IMR-90 (cell line): Measurements from ENCODE around the gene ROR2.

ENCODE experiments used
- CEBPB ChIP-seq: IDR thresholded peaks from 2 replicates; pipeline ENCODE4 v1.6.1; 2012; ENCODE audit warnings: low read depth, low read length, improper control_type of control experiment
- CTCF ChIP-seq: conservative IDR thresholded peaks from 2 replicates; pipeline ENCODE4 v1.5.1; 2012; ENCODE audit warnings: mild to moderate bottlenecking, low read depth, low read length, improper control_type of control experiment
- FOS ChIP-seq: fragments of 150-350 bp; IDR thresholded peaks from 2 replicates; pipeline ENCODE4 v1.6.1; 2016; ENCODE audit warnings: low read depth, low read length
- MAZ ChIP-seq: IDR thresholded peaks from 2 replicates; pipeline ENCODE4 v1.6.1; 2012; ENCODE audit warnings: low read depth, mild to moderate bottlenecking, low read length, improper control_type of control experiment, moderate library complexity, borderline replicate concordance
- NFE2L2 ChIP-seq: fragments of 150-350 bp; IDR thresholded peaks from 2 replicates; pipeline ENCODE4 v1.6.1; 2016; ENCODE audit warnings: low read depth, mild to moderate bottlenecking, low read length
- POLR2A ChIP-seq: IDR thresholded peaks from 2 replicates; pipeline ENCODE4 v1.6.1; 2012; ENCODE audit warnings: mild to moderate bottlenecking, low read depth, low read length
- RCOR1 ChIP-seq: IDR thresholded peaks from 2 replicates; pipeline ENCODE4 v1.6.1; 2012; ENCODE audit warnings: mild to moderate bottlenecking, low read length, improper control_type of control experiment; ENCODE audit not compliant: insufficient replicate concordance
- RFX5 ChIP-seq: IDR thresholded peaks from 2 replicates; pipeline ENCODE4 v1.8.0; 2012; ENCODE audit warnings: low read depth, mild to moderate bottlenecking, low read length, moderate library complexity
- SMC3 ChIP-seq: fragments of 150-350 bp; IDR thresholded peaks from 2 replicates; pipeline ENCODE4 v1.6.1; 2016; ENCODE audit warnings: low read depth, mild to moderate bottlenecking, antibody characterized with exemption, low read length, moderate library complexity

- TF ChIP-seq CTCF (no peak), RCOR1 (no peak), POLR2A (no peak), CEBPB (no peak), NFE2L2 (no peak), RFX5 (no peak), SMC3 (no peak), FOS (no peak), MAZ (no peak)
Observed at GRCh38 chr9:91799113-91799744, 150.8 kb downstream of the ROR2 start.
